ENCODE data around the gene GDA. TPM values are rescaled to one million over a fixed set of nuclear protein-coding genes. Genes with fewer than 3 reads are reported as not detected.

The GDA gene
- total and polyA plus RNA-seq, 7 experiments from 2014 or later, result not detected

DNA sequence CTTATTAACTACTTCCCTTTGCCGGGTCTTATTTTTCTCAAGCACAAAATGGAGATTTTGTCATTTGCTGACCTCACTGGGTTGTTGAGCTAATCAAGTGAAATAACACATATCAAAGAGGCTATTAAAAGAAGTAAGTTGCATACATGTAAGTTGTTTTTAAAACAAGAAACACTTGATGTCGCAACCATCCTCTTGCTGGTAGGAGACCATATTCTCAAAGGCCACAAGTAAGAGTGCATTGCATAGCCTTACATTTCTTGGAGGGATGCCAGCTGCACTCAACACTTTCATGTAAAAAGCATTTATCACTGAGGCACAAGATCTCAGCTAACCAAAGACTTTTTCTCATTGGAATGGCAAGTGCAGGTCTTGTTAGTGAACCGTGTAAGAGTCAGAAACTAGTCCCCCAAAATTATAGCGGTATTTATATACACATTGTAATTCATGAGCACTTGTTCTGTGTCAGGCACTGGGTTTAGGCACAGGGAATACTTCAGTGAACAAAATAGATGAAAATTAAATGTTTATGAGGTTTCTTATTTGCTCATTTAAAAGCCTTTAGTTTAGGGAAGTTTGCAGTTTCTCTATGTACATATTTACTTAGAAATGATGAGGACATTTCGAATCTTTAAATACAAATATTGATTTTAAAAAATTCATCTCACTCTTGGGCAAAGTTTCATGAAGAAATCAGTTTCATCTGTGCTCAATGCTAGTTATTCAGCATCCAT, 143.8 kb downstream of the GDA start:
- Histone ChIP-seq H3K4me3 (ENCODE audit: low read length) (no peak overlapping the region), H3K27ac (ENCODE audit: low read depth, low read length) (no peak overlapping the region), H3K4me1 (ENCODE audit: control insufficient read depth in 2 of 2, insufficient read depth in 2 of 2, low read length in 2 of 2) (no peaks in the 10 kb centered on the region), H3K36me3 (ENCODE audit: control insufficient read depth in 2 of 3, insufficient read depth in 3 of 3, low read length in 3 of 3) (no peaks in the 10 kb centered on the region), H3K9me3 (ENCODE audit: control insufficient read depth in 2 of 3, low read length in 3 of 3) (no peaks in the 10 kb centered on the region), H3K27me3 (ENCODE audit: control insufficient read depth in 2 of 2, insufficient read depth in 2 of 2, low read length in 2 of 2) (no peaks in the 10 kb centered on the region)
- peaks cover 0 to 2% (median 0%) of the 10 kb centered on the region in 11 donors for H3K9me3 Mint-ChIP-seq
- CTCF ChIA-PET, result interaction anchor here (0.5 to 6.7 kb wide), 9 partner anchors 13 to 787 kb away, joined by 3 to 55 read pairs (median 6); no protein-coding TSS in a partner anchor
- H3K36me3 Mint-ChIP-seq, result no peaks in the 10 kb centered on the region
- peaks cover 0 to 21% (median 6%) of the 10 kb centered on the region in 5 donors for H3K27me3 Mint-ChIP-seq
- peaks cover 0 to 10% (median 0%) of the 10 kb centered on the region in 7 donors for H3K4me1 Mint-ChIP-seq
- ATAC-seq (peak; percentile 26), DNase-seq (no peak)
- POLR2A ChIA-PET, result no interaction called here
- intact Hi-C loops (cut with micrococcal nuclease), result loop anchor here (1.0 to 10.0 kb wide), 5 partner anchors 72 to 299 kb away; partner anchors contain the start of gene ZFAND5 (in 1 of the 2)
- H3K4me3 Mint-ChIP-seq, result no peak overlapping the region
- H3K27ac Mint-ChIP-seq, result no peak overlapping the region

GRCh38 chr9:72294936-72295335, 145.7 kb downstream of the GDA start:
- H3K4me3 Mint-ChIP-seq, result no peak overlapping the region
- H3K27ac ChIP-seq (ENCODE audit: low read depth, low read length), result no peak overlapping the region
- H3K4me3 ChIP-seq (ENCODE audit: low read length), result no peak overlapping the region
- no peaks in the 10 kb centered on the region for H3K36me3 ChIP-seq (ENCODE audit: control insufficient read depth in 2 of 3, insufficient read depth in 3 of 3, low read length in 3 of 3)
- no peak for DNase-seq
- H3K27ac Mint-ChIP-seq, result no peak overlapping the region
- H3K27me3 Mint-ChIP-seq, result peaks cover 0 to 16% (median 6%) of the 10 kb centered on the region in 5 donors
- H3K9me3 ChIP-seq (ENCODE audit: control insufficient read depth in 2 of 3, low read length in 3 of 3), result no peaks in the 10 kb centered on the region
- ChIA-PET CTCF (interaction anchor here (0.6 to 6.7 kb wide), 3 partner anchors 15 to 298 kb away, joined by 3 to 55 read pairs (median 3); no protein-coding TSS in a partner anchor), POLR2A (no interaction called here)
- intact Hi-C loops (cut with micrococcal nuclease), result loop anchor here in 1 of 2 donors (10.0 kb wide), 2 partner anchors 150 to 190 kb away; no protein-coding TSS in a partner anchor
- H3K27me3 ChIP-seq (ENCODE audit: control insufficient read depth in 2 of 2, insufficient read depth in 2 of 2, low read length in 2 of 2), result no peaks in the 10 kb centered on the region
- H3K36me3 Mint-ChIP-seq, result no peaks in the 10 kb centered on the region
- peaks cover 0 to 10% (median 0%) of the 10 kb centered on the region in 7 donors for H3K4me1 Mint-ChIP-seq
- H3K9me3 Mint-ChIP-seq, result peaks cover 0 to 5% (median 0%) of the 10 kb centered on the region in 11 donors
- no peak for ATAC-seq
- H3K4me1 ChIP-seq (ENCODE audit: control insufficient read depth in 2 of 2, insufficient read depth in 2 of 2, low read length in 2 of 2), result no peaks in the 10 kb centered on the region

DNA sequence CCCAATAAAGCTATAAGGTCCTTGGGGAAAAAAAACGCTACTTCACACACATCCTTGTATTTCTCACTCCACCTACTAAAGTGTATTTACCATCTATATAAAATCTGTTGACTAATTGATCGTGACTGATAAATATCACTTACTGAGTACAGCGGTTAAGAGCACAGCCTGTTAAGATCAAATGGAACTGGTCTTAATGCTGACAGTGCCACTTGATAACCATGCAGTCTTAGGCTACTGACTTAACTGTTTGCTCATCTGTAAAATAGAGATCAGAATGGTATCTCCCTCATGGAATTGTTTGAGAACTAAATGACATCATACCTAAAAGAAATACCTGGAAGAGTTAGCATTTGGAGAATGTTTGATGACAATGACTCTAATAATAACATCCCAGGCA, 148.3 kb downstream of the GDA start:
- Histone ChIP-seq H3K4me1 (ENCODE audit: control insufficient read depth in 2 of 2, insufficient read depth in 2 of 2, low read length in 2 of 2) (no peaks in the 10 kb centered on the region), H3K9me3 (ENCODE audit: control insufficient read depth in 2 of 3, low read length in 3 of 3) (no peaks in the 10 kb centered on the region), H3K36me3 (ENCODE audit: control insufficient read depth in 2 of 3, insufficient read depth in 3 of 3, low read length in 3 of 3) (no peaks in the 10 kb centered on the region), H3K27ac (ENCODE audit: low read depth, low read length) (no peak overlapping the region), H3K27me3 (ENCODE audit: control insufficient read depth in 2 of 2, insufficient read depth in 2 of 2, low read length in 2 of 2) (no peaks in the 10 kb centered on the region), H3K4me3 (ENCODE audit: low read length) (no peak overlapping the region)
- intact Hi-C loops (cut with micrococcal nuclease), result loop anchor here in 1 of 2 donors (10.0 kb wide), 2 partner anchors 147 to 187 kb away; no protein-coding TSS in a partner anchor
- H3K4me1 Mint-ChIP-seq, result peaks cover 0 to 13% (median 5%) of the 10 kb centered on the region in 7 donors
- H3K27me3 Mint-ChIP-seq, result peaks cover 0 to 9% (median 0%) of the 10 kb centered on the region in 5 donors
- H3K36me3 Mint-ChIP-seq, result peaks cover 0 to 10% (median 0%) of the 10 kb centered on the region in 5 donors
- no peak overlapping the region for H3K27ac Mint-ChIP-seq
- ATAC-seq (no peak), DNase-seq (no peak)
- ChIA-PET CTCF (interaction anchor here (0.6 to 0.8 kb wide), 2 partner anchors 286 to 295 kb away, joined by 3 read pairs; no protein-coding TSS in a partner anchor), POLR2A (no interaction called here)
- H3K4me3 Mint-ChIP-seq, result no peak overlapping the region
- H3K9me3 Mint-ChIP-seq, result peaks cover 0 to 11% (median 0%) of the 10 kb centered on the region in 11 donors

GRCh38 chr9:72299017-72299603, 149.9 kb downstream of the GDA start:
- Mint-ChIP-seq H3K36me3 (peaks cover 0 to 10% (median 0%) of the 10 kb centered on the region in 5 donors), H3K4me3 (no peak overlapping the region), H3K9me3 (peaks cover 0 to 11% (median 0%) of the 10 kb centered on the region in 11 donors), H3K27me3 (peaks cover 0 to 4% (median 0%) of the 10 kb centered on the region in 5 donors), H3K27ac (no peak overlapping the region), H3K4me1 (peaks cover 0 to 13% (median 5%) of the 10 kb centered on the region in 7 donors)
- H3K9me3 ChIP-seq (ENCODE audit: control insufficient read depth in 2 of 3, low read length in 3 of 3), result no peaks in the 10 kb centered on the region
- H3K27me3 ChIP-seq (ENCODE audit: control insufficient read depth in 2 of 2, insufficient read depth in 2 of 2, low read length in 2 of 2), result no peaks in the 10 kb centered on the region
- no peaks in the 10 kb centered on the region for H3K4me1 ChIP-seq (ENCODE audit: control insufficient read depth in 2 of 2, insufficient read depth in 2 of 2, low read length in 2 of 2)
- H3K27ac ChIP-seq (ENCODE audit: low read depth, low read length), result no peak overlapping the region
- intact Hi-C loops (cut with micrococcal nuclease), result loop anchor here in 1 of 2 donors (10.0 kb wide), 2 partner anchors 146 to 186 kb away; no protein-coding TSS in a partner anchor
- no peaks in the 10 kb centered on the region for H3K36me3 ChIP-seq (ENCODE audit: control insufficient read depth in 2 of 3, insufficient read depth in 3 of 3, low read length in 3 of 3)
- ATAC-seq (no peak), DNase-seq (no peak)
- ChIA-PET CTCF (no interaction called here), POLR2A (no interaction called here)
- no peak overlapping the region for H3K4me3 ChIP-seq (ENCODE audit: low read length)

DNA sequence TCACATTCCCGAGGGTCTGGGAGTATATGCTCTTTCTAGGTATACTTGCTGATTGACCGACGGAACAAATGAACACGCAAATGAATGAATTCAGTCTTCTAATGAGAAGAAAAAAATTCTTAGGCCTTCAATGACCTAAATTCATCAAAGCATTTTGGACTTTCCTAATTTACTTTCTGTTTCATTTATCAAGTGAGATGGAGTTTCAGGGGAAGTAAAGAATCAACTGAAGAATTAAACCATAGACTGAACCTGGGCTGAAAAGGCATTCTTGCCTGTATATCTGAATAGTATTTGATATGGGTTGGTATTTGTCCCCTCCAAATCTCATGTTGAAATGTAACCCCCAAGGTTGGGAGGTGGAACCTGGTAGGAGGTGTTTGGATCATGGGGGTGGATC, 151.6 kb downstream of the GDA start:
- no peak overlapping the region for H3K27ac ChIP-seq (ENCODE audit: low read depth, low read length)
- DNase-seq, result no peak
- no peaks in the 10 kb centered on the region for H3K9me3 ChIP-seq (ENCODE audit: control insufficient read depth in 2 of 3, low read length in 3 of 3)
- no peak for ATAC-seq
- ChIA-PET CTCF (no interaction called here), POLR2A (no interaction called here)
- Mint-ChIP-seq H3K27ac (peak overlapping the region in 1 of 9 donors; percentile 36), H3K4me1 (peaks cover 10 to 29% (median 16%) of the 10 kb centered on the region in 7 donors), H3K9me3 (peaks cover 0 to 11% (median 0%) of the 10 kb centered on the region in 11 donors), H3K36me3 (peaks cover 0 to 10% (median 0%) of the 10 kb centered on the region in 5 donors), H3K27me3 (peaks cover 0 to 2% (median 0%) of the 10 kb centered on the region in 5 donors), H3K4me3 (no peak overlapping the region)
- intact Hi-C loops (cut with micrococcal nuclease), result loop anchor here in 1 of 2 donors (5.0 kb wide), 1 partner anchor 61 kb away; no protein-coding TSS in a partner anchor
- no peak overlapping the region for H3K4me3 ChIP-seq (ENCODE audit: low read length)
- H3K4me1 ChIP-seq (ENCODE audit: control insufficient read depth in 2 of 2, insufficient read depth in 2 of 2, low read length in 2 of 2), result peaks cover 0 to 4% of the 10 kb centered on the region in 2 donors
- no peaks in the 10 kb centered on the region for H3K27me3 ChIP-seq (ENCODE audit: control insufficient read depth in 2 of 2, insufficient read depth in 2 of 2, low read length in 2 of 2)
- H3K36me3 ChIP-seq (ENCODE audit: control insufficient read depth in 2 of 3, insufficient read depth in 3 of 3, low read length in 3 of 3), result no peaks in the 10 kb centered on the region

Measured in naive thymus-derived CD4-positive, alpha-beta T cell (primary cell).